Hippocampal formation (tissue), 2 donors: ENCODE data around the gene FSD2.
"Not testable (repeated sequence)": the region's sequence is repeated elsewhere in the genome, so short reads cannot be mapped to it uniquely, and the experiment has no call there.

Experiments used
- DNase-seq, 2 donors: peaks; one replicate each; lab custom pipeline; 2025; lab: John Stamatoyannopoulos, UW

FSD2 gene

GRCh38 chr15:82731527-82731926 lies 74.3 kb downstream of the FSD2 start:
- DNase-seq: no peak

GRCh38 chr15:82730022-82730530 lies 75.8 kb downstream of the FSD2 start:
- DNase-seq: no peak

- DNase-seq: no peak
These were observed 79.1 kb downstream of the FSD2 start for GRCh38 chr15:82726816-82727215.

- DNase-seq: no peak
These were observed 90.9 kb downstream of the FSD2 start for GRCh38 chr15:82715003-82715402.

GRCh38 chr15:82714016-82714415 lies 91.9 kb downstream of the FSD2 start:
- DNase-seq: no peak

- no peak for DNase-seq
These were observed 93.8 kb downstream of the FSD2 start for GRCh38 chr15:82712036-82712435.

GRCh38 chr15:82710926-82711490 lies 94.9 kb downstream of the FSD2 start:
- no peak for DNase-seq

- DNase-seq: no peak
These were observed 95.7 kb downstream of the FSD2 start for GRCh38 chr15:82710208-82710555.

GRCh38 chr15:82709421-82710207 lies 96.3 kb downstream of the FSD2 start, which contains the start of gene AP3B2:
TSS of gene AP3B2 (minus strand) at chr15:82709875. CDS start at chr15:82709706, 169 bp downstream.
- peak; percentile 42 to 49 for DNase-seq

GRCh38 chr15:82709081-82709420 lies 96.8 kb downstream of the FSD2 start:
- no peak for DNase-seq

GRCh38 chr15:82705856-82706255 lies 100.0 kb downstream of the FSD2 start:
- not testable (repeated sequence) for DNase-seq
